ENCODE data around the gene BRD3.

The BRD3 gene

GRCh38 chr9:134043531-134043988 is 24.3 kb downstream of the BRD3 start:
- H3K4me2 ChIP-seq = no peak overlapping the region
- H3K4me1 ChIP-seq = 0 out of 20 replicates have a peak, but pooled peaks cover 0 to 4% (median 0%) of the 10 kb centered on the region in 10 experiments
- H3K9ac ChIP-seq = 0 out of 22 replicates have a peak overlapping the region, but pooled peaks of 2 of the 11 experiments have one; percentile 10 to 18
- 0 out of 22 replicates have a peak, but pooled peaks of 1 of the 11 experiments have one; percentile 9 for TF ChIP-seq Cebpa-rat (IDR thresholded peaks at IDR 0.05)
- H3K27me3 ChIP-seq = no peaks in the 10 kb centered on the region
- peaks cover 91 to 98% (median 96%) of the 10 kb centered on the region in 11 experiments for H3K36me3 ChIP-seq
- H3K27ac ChIP-seq = 0 out of 22 replicates have a peak overlapping the region, but pooled peaks of 1 of the 11 experiments have one; percentile 0
- no peak overlapping the region for H3K4me3 ChIP-seq
- peaks cover 26 to 90% (median 56%) of the 10 kb centered on the region in 11 experiments; a peak in 21 of 22 replicates for H4K20me1 ChIP-seq
- 0 out of 22 replicates have a peak, but pooled peaks cover 0 to under 1% (median 0%) of the 10 kb centered on the region in 11 experiments for H3K9me3 ChIP-seq (replicated peaks in 1 of 11)

DNA sequence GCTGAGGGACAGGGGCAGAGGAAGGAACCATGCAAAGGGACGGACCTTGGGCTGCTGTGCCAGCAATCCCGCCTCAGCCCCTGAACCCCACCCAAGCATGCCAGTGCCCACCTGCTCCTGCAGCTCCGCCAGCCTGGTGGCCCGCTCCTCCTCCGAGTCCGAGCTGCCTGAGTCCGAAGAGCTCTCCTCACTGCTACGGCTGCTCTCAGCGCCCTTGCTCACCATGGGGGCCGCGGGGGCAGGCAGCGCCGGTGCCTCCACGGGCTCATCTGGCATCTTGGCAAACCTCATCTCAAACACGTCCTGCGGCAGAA is 26.2 kb downstream of the BRD3 start:
- 0 out of 20 replicates have a peak, but pooled peaks cover 0 to 4% (median 0%) of the 10 kb centered on the region in 10 experiments for H3K4me1 ChIP-seq
- no peak overlapping the region for H3K27ac ChIP-seq
- TF ChIP-seq Cebpa-rat (IDR thresholded peaks at IDR 0.05) = no peak
- H3K9me3 ChIP-seq (replicated peaks in 1 of 11) = peaks cover 0 to 10% (median 0%) of the 10 kb centered on the region in 11 experiments; a peak in 1 of 22 replicates
- H3K36me3 ChIP-seq = peaks cover 87 to 98% (median 95%) of the 10 kb centered on the region in 11 experiments
- no peak overlapping the region for H3K4me2 ChIP-seq
- H4K20me1 ChIP-seq = peaks cover 8 to 72% (median 38%) of the 10 kb centered on the region in 11 experiments; a peak in 20 of 22 replicates
- H3K9ac ChIP-seq = no peak overlapping the region
- no peak overlapping the region for H3K4me3 ChIP-seq
- no peaks in the 10 kb centered on the region for H3K27me3 ChIP-seq

GRCh38 chr9:134040781-134041648 is 26.8 kb downstream of the BRD3 start:
- no peak overlapping the region for H3K27ac ChIP-seq
- no peaks in the 10 kb centered on the region for H3K27me3 ChIP-seq
- H3K36me3 ChIP-seq = peaks cover 87 to 98% (median 95%) of the 10 kb centered on the region in 11 experiments
- H3K4me2 ChIP-seq = no peak overlapping the region
- peaks cover 0 to 10% (median 0%) of the 10 kb centered on the region in 11 experiments; a peak in 1 of 22 replicates for H3K9me3 ChIP-seq (replicated peaks in 1 of 11)
- no peak overlapping the region for H3K9ac ChIP-seq
- H3K4me1 ChIP-seq = 0 out of 20 replicates have a peak, but pooled peaks cover 0 to 4% (median 0%) of the 10 kb centered on the region in 10 experiments
- peaks cover 6 to 72% (median 32%) of the 10 kb centered on the region in 11 experiments; a peak in 19 of 22 replicates for H4K20me1 ChIP-seq
- TF ChIP-seq Cebpa-rat (IDR thresholded peaks at IDR 0.05) = no peak
- no peak overlapping the region for H3K4me3 ChIP-seq

DNA sequence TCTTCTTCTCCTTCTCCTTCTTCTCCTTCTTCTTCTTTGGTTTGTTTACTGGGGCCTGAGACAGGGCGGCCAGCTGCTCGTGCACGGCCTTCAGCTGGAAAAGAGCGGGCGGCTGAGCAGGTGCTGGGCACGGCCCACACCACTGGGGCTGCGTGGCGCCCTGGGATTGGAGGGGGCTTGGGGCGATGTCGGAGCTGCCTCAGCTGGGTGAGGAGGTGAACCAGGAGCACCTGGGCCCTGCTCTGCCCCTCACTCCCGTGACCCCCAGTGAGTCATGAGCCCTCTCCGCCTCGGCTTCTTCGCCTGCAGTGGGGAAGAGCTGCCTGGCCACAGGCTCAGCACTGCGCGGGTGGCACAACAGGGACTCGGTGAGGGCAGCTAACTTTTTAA is 27.7 kb downstream of the BRD3 start:
- no peak overlapping the region for H3K4me2 ChIP-seq
- H4K20me1 ChIP-seq = peaks cover 6 to 72% (median 30%) of the 10 kb centered on the region in 11 experiments; a peak in 18 of 22 replicates
- no peaks in the 10 kb centered on the region for H3K27me3 ChIP-seq
- peaks cover 0 to 10% (median 0%) of the 10 kb centered on the region in 11 experiments; a peak in 1 of 22 replicates for H3K9me3 ChIP-seq (replicated peaks in 1 of 11)
- TF ChIP-seq Cebpa-rat (IDR thresholded peaks at IDR 0.05) = no peak
- no peak overlapping the region for H3K9ac ChIP-seq
- H3K36me3 ChIP-seq = peaks cover 87 to 98% (median 95%) of the 10 kb centered on the region in 11 experiments
- 0 out of 20 replicates have a peak, but pooled peaks cover 0 to 4% (median 0%) of the 10 kb centered on the region in 10 experiments for H3K4me1 ChIP-seq
- no peak overlapping the region for H3K27ac ChIP-seq
- no peak overlapping the region for H3K4me3 ChIP-seq

- no peak for TF ChIP-seq Cebpa-rat (IDR thresholded peaks at IDR 0.05)
- Histone ChIP-seq H3K36me3 (peaks cover 87 to 98% (median 95%) of the 10 kb centered on the region in 11 experiments), H3K4me1 (0 out of 20 replicates have a peak, but pooled peaks cover 0 to 4% (median 0%) of the 10 kb centered on the region in 10 experiments), H3K9ac (no peak overlapping the region), H3K4me3 (no peak overlapping the region), H3K27ac (no peak overlapping the region), H3K4me2 (no peak overlapping the region), H3K27me3 (no peaks in the 10 kb centered on the region), H4K20me1 (peaks cover 6 to 72% (median 30%) of the 10 kb centered on the region in 11 experiments; a peak in 18 of 22 replicates), H3K9me3 (replicated peaks in 1 of 11) (peaks cover 0 to 10% (median 0%) of the 10 kb centered on the region in 11 experiments; a peak in 1 of 22 replicates)
These were observed 28.2 kb downstream of the BRD3 start for GRCh38 chr9:134039386-134040175.

DNA sequence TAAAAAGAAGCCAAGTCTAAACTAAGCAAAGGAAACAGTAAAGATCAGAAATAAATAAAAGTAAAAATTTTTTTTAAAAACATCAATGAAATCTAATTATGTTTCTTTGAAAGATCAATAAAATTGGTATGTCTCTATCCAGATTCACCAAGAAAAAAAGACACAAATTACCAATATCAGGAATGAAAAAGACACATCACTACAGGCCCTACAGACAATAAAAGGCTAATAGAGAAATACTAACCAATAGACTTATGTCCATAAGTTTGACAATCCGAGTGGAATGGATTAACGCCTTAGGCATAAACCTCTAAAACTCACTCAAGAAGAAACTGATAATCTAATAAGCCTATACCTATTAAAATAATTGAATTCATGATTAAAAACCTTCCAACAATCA is 30.2 kb downstream of the BRD3 start:
- H3K27ac ChIP-seq = no peak overlapping the region
- H3K9ac ChIP-seq = no peak overlapping the region
- no peaks in the 10 kb centered on the region for H3K27me3 ChIP-seq
- H4K20me1 ChIP-seq = peaks cover 0 to 72% (median 14%) of the 10 kb centered on the region in 11 experiments; a peak in 16 of 22 replicates
- H3K4me1 ChIP-seq = 0 out of 20 replicates have a peak, but pooled peaks cover 0 to 4% (median 0%) of the 10 kb centered on the region in 10 experiments
- peaks cover 0 to 10% (median 0%) of the 10 kb centered on the region in 11 experiments; a peak in 1 of 22 replicates for H3K9me3 ChIP-seq (replicated peaks in 1 of 11)
- TF ChIP-seq Cebpa-rat (IDR thresholded peaks at IDR 0.05) = no peak
- H3K4me3 ChIP-seq = no peak overlapping the region
- no peak overlapping the region for H3K4me2 ChIP-seq
- peaks cover 87 to 98% (median 95%) of the 10 kb centered on the region in 11 experiments for H3K36me3 ChIP-seq

- no peak for TF ChIP-seq Cebpa-rat (IDR thresholded peaks at IDR 0.05)
- Histone ChIP-seq H3K9me3 (replicated peaks in 1 of 11) (peaks cover 0 to 10% (median 0%) of the 10 kb centered on the region in 11 experiments; a peak in 1 of 22 replicates), H3K27ac (no peak overlapping the region), H3K4me3 (no peak overlapping the region), H3K27me3 (no peaks in the 10 kb centered on the region), H3K4me1 (no peaks in the 10 kb centered on the region), H3K4me2 (no peak overlapping the region), H3K9ac (no peak overlapping the region), H4K20me1 (peaks cover 0 to 71% (median 20%) of the 10 kb centered on the region in 11 experiments; a peak in 16 of 22 replicates), H3K36me3 (peaks cover 92 to 100% (median 99%) of the 10 kb centered on the region in 11 experiments)
These were observed 31.7 kb downstream of the BRD3 start for GRCh38 chr9:134036130-134036529.

Measured in BLaER1 treated with 17β-estradiol and CSF1 and Interleukin-3, amounts not matched to agents 10 nM and 100 nM (cell line).